GM12891 (cell line): Measurements from ENCODE around the gene LRP1B.

Experiments used
- DNase-seq: peaks from one replicate; pipeline ENCODE4 v3.0.0; 2011; ENCODE audit warnings: low spot score; ENCODE audit not compliant: insufficient read length
- FAIRE-seq: peaks from 2 replicates; lab custom pipeline; 2011; peaks lifted over from hg19 to GRCh38; lab: Jason Lieb, UNC
- PAX5 ChIP-seq: IDR thresholded peaks from 2 replicates; pipeline ENCODE4 v1.6.1; 2011; ENCODE audit warnings: low read length, moderate library complexity, mild to moderate bottlenecking; ENCODE audit not compliant: insufficient read depth, severe bottlenecking
- POLR2A ChIP-seq: IDR thresholded peaks from 2 replicates; pipeline ENCODE4 v1.6.1; 2011; ENCODE audit warnings: low read depth, low read length, control low read depth
- POLR2AphosphoS5 ChIP-seq: IDR thresholded peaks from 2 replicates; pipeline ENCODE4 v1.6.1; 2011; ENCODE audit warnings: low read depth, low read length, control low read depth
- POU2F2 ChIP-seq: IDR thresholded peaks from 2 replicates; pipeline ENCODE4 v1.6.1; 2011; ENCODE audit warnings: low read depth, mild to moderate bottlenecking, control low read depth, low read length, moderate library complexity
- SPI1 ChIP-seq: IDR thresholded peaks from 2 replicates; pipeline ENCODE4 v1.6.1; 2011; ENCODE audit warnings: low read depth, low read length, control low read depth
- TAF1 ChIP-seq: IDR thresholded peaks from 2 replicates; pipeline ENCODE4 v1.6.1; 2011; ENCODE audit warnings: low read depth, low read length, control low read depth

Gene LRP1B

DNA sequence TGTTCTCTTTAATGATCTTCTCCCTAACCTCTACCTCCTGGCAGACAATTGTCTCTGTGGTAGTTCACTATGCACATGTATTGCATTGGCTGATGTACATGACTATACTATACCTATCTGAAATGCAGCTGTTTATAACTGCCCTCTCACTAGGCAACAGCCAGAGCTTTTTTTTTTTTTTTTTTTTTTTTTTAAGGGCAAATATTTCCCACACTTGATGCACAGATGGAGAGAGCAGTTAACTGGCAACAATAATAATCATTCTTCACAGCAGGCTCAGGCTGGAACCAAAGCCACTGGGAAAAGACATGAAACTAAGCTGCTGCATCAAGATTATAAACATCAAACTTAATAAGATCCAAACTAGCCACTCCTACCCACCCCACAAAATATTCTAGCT lies 707.7 kb downstream of the LRP1B start:
- DNase-seq = no peak
- FAIRE-seq = no peak
- TF ChIP-seq POLR2A = no peak
- TF ChIP-seq PAX5 = no peak
- TF ChIP-seq TAF1 = no peak
- TF ChIP-seq SPI1 = no peak
- no peak for TF ChIP-seq POLR2AphosphoS5
- TF ChIP-seq POU2F2 = no peak

DNA sequence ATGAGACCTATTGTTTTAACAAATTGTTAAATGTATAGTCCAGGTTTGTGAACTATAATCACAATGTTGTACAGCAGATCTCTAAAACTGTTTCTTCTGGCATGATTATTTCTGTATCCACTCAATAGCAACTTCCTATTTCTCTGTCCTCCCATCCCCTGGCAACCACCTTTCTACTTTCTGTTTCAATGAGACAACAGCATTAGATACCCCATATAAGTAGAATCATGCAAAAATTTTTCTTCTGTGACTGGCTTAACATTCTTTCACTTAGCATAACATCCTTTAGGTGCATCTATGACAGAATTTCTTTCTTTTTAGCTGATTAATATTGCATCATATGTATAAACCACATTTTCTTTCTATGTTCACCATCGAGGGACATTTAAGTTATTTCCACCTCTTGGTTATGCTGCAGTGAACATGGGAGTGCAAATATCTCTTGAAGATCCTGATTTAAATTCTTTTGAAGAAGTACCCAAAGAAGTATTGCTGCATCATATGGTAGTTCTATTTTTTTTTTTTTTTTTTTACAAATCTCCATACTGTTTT lies 713.5 kb downstream of the LRP1B start:
- TF ChIP-seq POU2F2 (no peak), POLR2AphosphoS5 (no peak), SPI1 (no peak), PAX5 (no peak), TAF1 (no peak), POLR2A (no peak)
- no peak for DNase-seq
- FAIRE-seq = no peak

DNA sequence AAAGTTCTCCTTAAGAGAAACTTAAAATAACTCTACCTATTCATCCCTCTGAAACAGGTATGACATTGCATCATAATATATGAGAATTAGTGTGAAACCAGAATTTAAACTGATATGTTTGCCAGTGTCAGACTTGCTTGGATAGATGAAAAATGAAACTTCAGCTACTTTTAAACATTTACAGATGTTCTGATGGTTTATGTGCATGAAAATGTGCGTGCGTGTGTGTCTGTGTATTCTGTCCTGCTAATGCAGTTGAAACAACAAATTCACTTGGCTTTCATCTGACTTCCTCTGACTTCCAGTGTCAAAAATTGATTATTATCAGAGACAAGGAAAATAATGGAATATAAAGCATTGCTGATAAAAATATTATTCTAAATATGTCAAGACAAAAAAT lies 719.4 kb downstream of the LRP1B start:
- no peak for FAIRE-seq
- TF ChIP-seq POU2F2 (no peak), SPI1 (no peak), PAX5 (no peak), TAF1 (no peak), POLR2AphosphoS5 (no peak), POLR2A (no peak)
- no peak for DNase-seq

DNA sequence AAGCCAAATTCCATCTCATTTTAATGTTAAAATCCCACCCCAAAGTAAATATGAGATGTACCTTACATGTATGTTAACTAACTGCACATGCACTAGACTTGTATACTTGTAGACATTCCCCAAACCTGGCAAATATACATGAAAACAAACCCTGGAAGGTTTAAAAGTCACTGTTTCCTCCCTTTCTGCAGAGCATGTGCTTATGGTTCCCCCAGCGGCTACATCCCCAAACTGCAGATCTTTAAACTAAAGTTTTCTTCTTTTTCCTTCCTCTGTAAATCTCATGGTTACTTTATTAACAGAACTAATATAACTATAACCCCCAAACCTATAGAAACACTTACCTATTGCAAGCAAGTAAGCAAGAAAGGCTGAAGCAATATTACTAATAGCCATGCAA lies 731.5 kb downstream of the LRP1B start:
- no peak for DNase-seq
- FAIRE-seq = no peak
- TF ChIP-seq POLR2AphosphoS5 = no peak
- no peak for TF ChIP-seq PAX5
- no peak for TF ChIP-seq TAF1
- TF ChIP-seq POLR2A = no peak
- TF ChIP-seq SPI1 = no peak
- no peak for TF ChIP-seq POU2F2

DNA sequence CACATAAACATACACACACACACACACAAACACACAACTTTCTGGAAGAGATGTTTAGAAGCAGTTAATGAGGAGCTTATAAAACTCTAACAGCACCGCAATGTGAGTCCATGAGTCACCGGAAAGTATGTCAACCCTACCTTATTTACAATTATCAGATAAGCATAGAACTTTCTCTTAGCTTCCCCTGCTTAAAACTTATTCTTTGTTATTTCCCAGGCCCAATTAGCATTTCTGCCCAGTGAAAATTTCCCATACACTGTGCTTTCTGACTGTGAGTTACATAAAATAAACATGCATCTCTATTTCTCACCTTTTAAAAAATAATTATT lies 737.6 kb downstream of the LRP1B start:
- DNase-seq (no peak), FAIRE-seq (no peak)
- TF ChIP-seq POLR2A (no peak), TAF1 (no peak)

DNA sequence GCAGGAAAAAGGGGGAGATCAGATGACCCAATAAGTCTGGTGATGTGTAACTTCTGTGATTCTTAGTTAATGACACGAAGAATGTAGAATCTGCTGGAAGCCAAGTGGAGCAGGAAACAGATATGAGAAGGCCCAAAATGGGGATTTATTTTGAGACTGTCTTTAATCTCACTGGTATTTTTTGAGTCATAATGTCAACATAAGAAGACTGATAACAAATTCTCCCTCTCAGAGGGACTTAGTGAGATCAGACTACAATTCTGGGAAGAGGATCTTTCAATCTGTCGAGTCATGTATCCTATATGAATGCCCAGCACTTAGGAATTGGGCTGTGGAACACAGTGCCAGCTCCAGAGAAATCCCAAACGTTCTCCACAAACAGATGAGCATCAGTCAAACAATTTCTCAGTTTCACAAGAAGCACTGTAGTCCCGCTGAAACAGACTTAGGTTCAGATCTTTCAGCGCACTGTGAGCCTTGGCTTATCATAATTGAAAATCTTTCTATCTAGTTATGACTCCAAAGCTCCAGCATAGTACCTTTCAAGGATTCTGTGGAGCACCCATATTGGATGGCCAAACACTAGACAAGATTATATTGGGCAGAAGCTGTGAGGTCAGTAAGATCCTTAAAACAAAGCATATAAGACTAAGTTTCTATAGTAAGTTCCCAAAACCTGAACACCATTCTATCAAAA lies 738.2 kb downstream of the LRP1B start:
- DNase-seq (no peak), FAIRE-seq (no peak)
- TF ChIP-seq TAF1 (no peak), POU2F2 (no peak), PAX5 (no peak), SPI1 (no peak), POLR2AphosphoS5 (no peak), POLR2A (no peak)

DNA sequence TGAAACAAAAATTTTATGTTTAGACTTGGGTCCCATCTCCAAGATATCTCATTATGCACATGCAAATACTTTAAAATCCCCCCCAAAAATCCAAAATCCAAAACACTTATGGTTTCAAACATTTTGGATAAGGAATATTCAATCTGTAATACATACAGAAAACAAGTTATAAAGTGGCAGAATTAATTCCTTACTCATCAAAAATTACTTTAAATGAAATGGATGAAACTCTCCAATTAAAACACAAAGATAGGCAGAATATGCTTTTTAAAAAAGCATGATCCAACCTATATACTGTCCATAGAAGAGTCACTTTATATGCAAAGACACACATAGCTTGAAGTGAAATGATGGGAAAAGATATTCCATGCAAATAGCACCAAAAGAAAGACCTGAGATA lies 744.6 kb downstream of the LRP1B start:
- DNase-seq (no peak), FAIRE-seq (no peak)
- TF ChIP-seq SPI1 = no peak
- TF ChIP-seq POU2F2 = no peak
- TF ChIP-seq POLR2AphosphoS5 = no peak
- TF ChIP-seq PAX5 = no peak
- no peak for TF ChIP-seq POLR2A
- no peak for TF ChIP-seq TAF1

DNA sequence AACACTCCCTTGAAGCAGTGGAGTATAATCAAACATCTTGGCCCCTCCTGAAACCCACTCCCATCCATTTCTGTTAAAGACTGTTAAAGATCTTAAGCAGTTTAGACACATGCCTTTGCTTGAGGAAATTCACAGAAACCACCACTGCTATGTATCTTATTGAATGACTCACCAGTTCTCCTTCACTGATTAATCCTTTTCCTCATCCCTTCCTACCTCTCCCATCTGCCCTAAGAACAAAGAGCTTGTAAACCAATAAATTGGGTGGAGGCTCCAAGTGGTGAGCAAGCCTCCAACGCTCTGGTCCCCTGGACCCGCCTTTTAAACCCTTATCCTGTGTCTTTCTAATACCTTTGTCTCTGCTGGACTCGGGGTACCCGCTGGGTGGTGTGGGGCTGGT lies 746.1 kb downstream of the LRP1B start:
- no peak for TF ChIP-seq TAF1
- no peak for TF ChIP-seq POLR2A
- TF ChIP-seq PAX5 = no peak
- no peak for TF ChIP-seq POLR2AphosphoS5
- TF ChIP-seq POU2F2 = no peak
- no peak for TF ChIP-seq SPI1
- DNase-seq = no peak
- no peak for FAIRE-seq

DNA sequence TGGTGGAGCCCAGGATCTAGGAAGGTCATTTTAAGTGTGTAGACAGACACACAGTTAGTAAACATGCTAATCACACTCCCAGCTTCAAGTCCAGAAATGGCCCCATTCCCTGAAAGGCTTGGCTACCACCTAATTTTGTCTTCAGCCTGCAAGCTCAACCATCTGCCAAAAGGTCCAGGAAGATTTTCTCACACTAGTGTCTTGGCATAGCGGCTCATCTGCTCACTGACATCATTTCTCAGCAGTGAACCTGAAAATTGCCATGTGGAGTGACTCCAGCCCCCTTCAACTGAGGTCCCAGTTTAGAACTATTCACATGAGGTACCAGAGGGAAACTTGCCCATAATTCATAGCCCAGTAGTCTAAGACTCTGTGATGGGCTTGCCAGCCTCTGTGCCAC lies 748.9 kb downstream of the LRP1B start:
- FAIRE-seq = no peak
- DNase-seq = no peak
- no peak for TF ChIP-seq SPI1
- TF ChIP-seq TAF1 = no peak
- no peak for TF ChIP-seq POLR2A
- TF ChIP-seq POLR2AphosphoS5 = no peak
- no peak for TF ChIP-seq PAX5
- TF ChIP-seq POU2F2 = no peak

DNA sequence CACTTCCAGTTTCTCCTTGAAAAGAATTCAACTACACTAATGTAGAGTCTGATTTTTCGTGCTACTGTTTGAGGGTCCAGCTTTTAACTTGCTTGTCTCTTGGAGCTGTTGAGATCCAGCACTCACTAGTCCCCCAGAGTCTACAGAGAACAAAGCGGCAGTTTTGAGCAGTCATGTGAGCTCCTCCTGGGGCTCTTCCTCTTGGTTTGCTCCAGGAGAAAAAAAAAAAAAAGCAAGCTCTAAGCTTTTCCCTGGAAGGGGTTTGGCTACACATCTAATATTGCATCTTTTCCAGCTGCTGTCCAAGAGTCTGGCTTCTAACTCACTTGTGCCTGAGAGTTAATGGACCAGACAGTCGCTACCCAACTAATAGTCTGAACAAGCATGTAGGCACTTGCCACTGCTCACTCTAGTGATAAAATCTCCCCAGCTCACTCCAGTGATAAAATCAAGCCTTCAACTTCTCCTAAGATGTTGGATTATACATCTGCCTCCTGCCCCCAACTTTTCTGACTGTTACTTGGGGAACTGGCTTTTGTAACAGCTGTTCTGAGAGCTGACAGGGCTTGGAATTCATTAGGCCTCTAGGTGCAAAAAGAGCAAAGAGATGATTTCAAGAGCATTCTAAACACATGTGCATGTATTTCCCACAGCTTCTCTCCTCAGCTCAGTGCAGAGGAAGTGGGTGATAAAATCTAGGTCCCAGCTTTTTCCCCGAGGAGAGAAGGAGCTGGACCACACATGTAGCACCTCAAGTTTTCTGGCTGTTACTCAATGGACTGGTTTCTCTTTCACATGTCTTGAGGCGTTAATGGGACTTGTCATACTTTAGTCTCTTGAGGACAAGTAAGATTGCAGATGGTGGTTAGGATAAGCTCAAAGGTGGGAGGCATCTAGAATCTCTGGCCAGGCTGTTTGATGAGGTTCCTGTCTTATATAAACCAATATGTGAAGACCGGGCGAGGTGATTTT lies 750.5 kb downstream of the LRP1B start:
- DNase-seq (no peak), FAIRE-seq (no peak)
- TF ChIP-seq POLR2AphosphoS5 (no peak), POU2F2 (no peak)
